ENCODE data around the gene FXYD6. TPM values are rescaled to one million over a fixed set of nuclear protein-coding genes. Genes with fewer than 3 reads are reported as not detected.

The FXYD6 gene
- polyA plus RNA-seq, 1 of the 3 experiments (the other 2 are of a cell fraction) = 1.4 TPM

GRCh38 chr11:117876059-117876340, 458 bp downstream of the FXYD6 start:
- no peak for DNase-seq
- Histone ChIP-seq H3K4me3 (ENCODE audit: low read depth in 2 of 2, low read length in 1 of 2) (peak overlapping the region in 1 of 2 experiments; percentile 53; a peak in 2 of 4 replicates), H3K9me2 (no peaks in the 10 kb centered on the region), H3K79me2 (ENCODE audit: insufficient read depth) (no peaks in the 10 kb centered on the region), H3K4me2 (peak overlapping the region; percentile 52; the same call in 1 of the 2 replicates), H2AFZ (ENCODE audit: low read depth) (no peak overlapping the region), H3K4me1 (ENCODE audit: control insufficient read depth in 1 of 2, insufficient read depth in 2 of 2, low read depth in 1 of 2, low read length in 1 of 2) (peaks cover 0 to 28% of the 10 kb centered on the region in 2 experiments; a peak in 1 of 4 replicates), H3K36me3 (replicated peaks in 1 of 2; ENCODE audit: control insufficient read depth in 1 of 2, insufficient read depth in 2 of 2, low read length in 1 of 2) (no peaks in the 10 kb centered on the region), H3K9me3 (no peaks in the 10 kb centered on the region), H3K27me3 (ENCODE audit: insufficient read depth) (peaks cover 29% of the 10 kb centered on the region), H3F3A (replicated peaks; ENCODE audit: insufficient read depth) (no peaks in the 10 kb centered on the region), H3K27ac (ENCODE audit: low read depth in 2 of 2, low read length in 1 of 2) (peak overlapping the region in 1 of 2 experiments; percentile 31; a peak in 2 of 4 replicates), H3K9ac (no peak overlapping the region), H4K20me1 (ENCODE audit: insufficient read depth) (no peaks in the 10 kb centered on the region)
- 1% methylated on average over 8 of the region's 9 CpGs for WGBS (ENCODE audit: low lambda C conversion rate)
- TF ChIP-seq NRF1 (IDR thresholded peaks at IDR 0.05; ENCODE audit: low read depth, low read length) (no peak), YY1 (IDR thresholded peaks at IDR 0.05; ENCODE audit: low read depth) (no peak), MXI1 (IDR thresholded peaks at IDR 0.05; ENCODE audit: low read depth, low read length) (no peak; the same call in 1 of the 2 replicates), TEAD4 (IDR thresholded peaks at IDR 0.05; ENCODE audit: borderline replicate concordance, insufficient read depth) (no peak)
- CTCF ChIA-PET = interaction anchor here (0.8 to 4.1 kb wide), 9 partner anchors 14 to 71 kb away, joined by 3 to 31 read pairs (median 4); no protein-coding TSS in a partner anchor
- POLR2A ChIA-PET = interaction anchor here (0.6 kb wide), 1 partner anchor 1778 kb away, joined by 3 read pairs; no protein-coding TSS in a partner anchor

GRCh38 chr11:117875382-117876058, 938 bp downstream of the FXYD6 start:
- Histone ChIP-seq H3F3A (replicated peaks; ENCODE audit: insufficient read depth) (no peaks in the 10 kb centered on the region), H3K27me3 (ENCODE audit: insufficient read depth) (peaks cover 29% of the 10 kb centered on the region), H2AFZ (ENCODE audit: low read depth) (no peak overlapping the region), H3K27ac (ENCODE audit: low read depth in 2 of 2, low read length in 1 of 2) (peak overlapping the region in 1 of 2 experiments; percentile 31; a peak in 2 of 4 replicates), H3K9me2 (no peaks in the 10 kb centered on the region), H3K9ac (no peak overlapping the region), H3K36me3 (replicated peaks in 1 of 2; ENCODE audit: control insufficient read depth in 1 of 2, insufficient read depth in 2 of 2, low read length in 1 of 2) (no peaks in the 10 kb centered on the region), H3K4me2 (no peak overlapping the region; the same call in 1 of the 2 replicates), H3K4me3 (ENCODE audit: low read depth in 2 of 2, low read length in 1 of 2) (peak overlapping the region in 1 of 2 experiments; percentile 53; a peak in 2 of 4 replicates), H3K4me1 (ENCODE audit: control insufficient read depth in 1 of 2, insufficient read depth in 2 of 2, low read depth in 1 of 2, low read length in 1 of 2) (peaks cover 0 to 33% of the 10 kb centered on the region in 2 experiments; a peak in 1 of 4 replicates), H3K79me2 (ENCODE audit: insufficient read depth) (no peaks in the 10 kb centered on the region), H3K9me3 (no peaks in the 10 kb centered on the region), H4K20me1 (ENCODE audit: insufficient read depth) (no peaks in the 10 kb centered on the region)
- ChIA-PET POLR2A (interaction anchor here (0.6 kb wide), 1 partner anchor 1778 kb away, joined by 3 read pairs; no protein-coding TSS in a partner anchor), CTCF (interaction anchor here (0.8 to 4.1 kb wide), 8 partner anchors 15 to 72 kb away, joined by 3 to 31 read pairs (median 4); no protein-coding TSS in a partner anchor)
- WGBS (ENCODE audit: low lambda C conversion rate) = 8% methylated on average over 9 of the region's 20 CpGs
- peak; percentile 79 for DNase-seq
- TF ChIP-seq GABPA (IDR thresholded peaks at IDR 0.05; ENCODE audit: low read depth) = no peak
- no peak for TF ChIP-seq USF1 (IDR thresholded peaks at IDR 0.05; ENCODE audit: borderline replicate concordance, low read depth)
- TF ChIP-seq IRF3 (IDR thresholded peaks at IDR 0.05; ENCODE audit: low read depth, low read length) = no peak
- TF ChIP-seq PBX3 (IDR thresholded peaks at IDR 0.05) = no peak
- no peak for TF ChIP-seq TEAD4 (IDR thresholded peaks at IDR 0.05; ENCODE audit: borderline replicate concordance, insufficient read depth)
- TF ChIP-seq FOSL2 (IDR thresholded peaks at IDR 0.05; ENCODE audit: borderline replicate concordance, low read depth) = no peak
- no peak for TF ChIP-seq RFX5 (IDR thresholded peaks at IDR 0.05; ENCODE audit: low read length)
- TF ChIP-seq NFIC (IDR thresholded peaks at IDR 0.05; ENCODE audit: borderline replicate concordance) = no peak
- TF ChIP-seq GATA2 (CRISPR knock-in tag; IDR thresholded peaks at IDR 0.05) = no peak
- no peak for TF ChIP-seq MEF2A (IDR thresholded peaks at IDR 0.05; ENCODE audit: borderline replicate concordance, low read depth)
- no peak for TF ChIP-seq TCF12 (IDR thresholded peaks at IDR 0.05)
- no peak for TF ChIP-seq SIN3A (IDR thresholded peaks at IDR 0.05; ENCODE audit: borderline replicate concordance, low read depth, low read length)
- TF ChIP-seq POLR2AphosphoS5 (IDR thresholded peaks at IDR 0.05; ENCODE audit: low read depth, low read length) = no peak
- TF ChIP-seq RXRA (IDR thresholded peaks at IDR 0.05; ENCODE audit: borderline replicate concordance, low read depth) = no peak
- TF ChIP-seq CTCF (IDR thresholded peaks at IDR 0.05) = no peak
